ENCODE data around the gene PAXX. TPM values are rescaled to one million over a fixed set of nuclear protein-coding genes. Genes with fewer than 3 reads are reported as not detected.

PAXX gene
- total and polyA plus RNA-seq, 9 donors, result 1.1 to 48.9 (median 37.5) TPM

GRCh38 chr9:136949817-136950655, 42.2 kb upstream of the PAXX start:
- WGBS, 3 donors, result 1 to 2% (median 1%) methylated on average over 42 to 63 of the region's 63 CpGs
- TF ChIP-seq CTCF (IDR thresholded peaks at IDR 0.05) (peak in 1 of 3 donors; percentile 30), EP300 (IDR thresholded peaks at IDR 0.05) (no peak), POLR2A (IDR thresholded peaks at IDR 0.05) (peak; percentile 22)
- H3K9me3 ChIP-seq, result no peaks in the 10 kb centered on the region
- intact Hi-C loops (cut with DNase I), result loop anchor here in 1 of 4 donors (5.0 to 10.0 kb wide), 2 partner anchors 82 to 105 kb away; partner anchors contain the start of genes AJM1, FUT7 and PHPT1
- H3K4me3 ChIP-seq, result peak overlapping the region; percentile 44
- no peaks in the 10 kb centered on the region for H3K27me3 ChIP-seq
- DNase-seq, result peak; percentile 91 to 96 (median 94)
- peaks cover 7% of the 10 kb centered on the region for H3K4me1 ChIP-seq (ENCODE audit: insufficient read depth)
- H3K27ac ChIP-seq, result peak overlapping the region; percentile 4 to 62
- no peaks in the 10 kb centered on the region for H3K36me3 ChIP-seq

DNA sequence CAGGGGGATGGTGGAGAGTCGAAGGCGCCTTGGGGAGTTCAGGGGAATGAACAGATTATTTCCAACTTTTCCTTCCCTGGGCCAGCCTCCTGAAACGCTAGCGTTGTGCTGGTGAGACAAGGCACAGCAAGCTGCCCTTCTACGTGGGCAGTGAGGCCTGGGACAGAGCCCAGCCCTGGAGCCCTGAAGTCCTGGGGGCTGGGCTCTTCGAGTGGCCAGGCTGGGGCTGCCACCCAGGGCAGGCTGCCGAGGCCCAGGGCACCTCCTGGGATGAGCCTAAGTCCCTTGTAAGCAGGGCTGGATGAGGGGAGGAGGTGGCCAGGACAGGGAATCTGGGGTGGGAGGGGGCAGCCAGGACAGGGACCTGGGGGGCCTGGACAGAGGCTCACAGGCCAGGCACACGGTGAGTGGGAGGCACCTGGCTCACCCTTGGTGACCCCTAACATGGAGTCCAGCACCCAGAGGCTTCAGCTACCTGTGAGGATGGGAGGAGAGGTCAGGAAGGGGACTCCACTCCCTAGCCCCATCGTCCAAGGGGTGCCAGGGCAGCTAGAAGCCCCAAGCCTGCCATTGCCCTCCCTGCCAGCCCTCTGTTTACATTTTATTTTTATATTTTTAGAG, 41.5 kb upstream of the PAXX start:
- DNase-seq, result peak in 2 of 5 donors; percentile 17 to 32
- Histone ChIP-seq H3K9me3 (no peaks in the 10 kb centered on the region), H3K27ac (peak overlapping the region in 1 of 2 donors; percentile 4), H3K4me3 (no peak overlapping the region), H3K4me1 (ENCODE audit: insufficient read depth) (peaks cover 7% of the 10 kb centered on the region), H3K36me3 (no peaks in the 10 kb centered on the region), H3K27me3 (no peaks in the 10 kb centered on the region)
- intact Hi-C loops (cut with DNase I), result loop anchor here in 1 of 4 donors (5.0 kb wide), 1 partner anchor 82 kb away; the partner anchor contains the start of gene FUT7
- TF ChIP-seq CTCF (IDR thresholded peaks at IDR 0.05) (no peak), EP300 (IDR thresholded peaks at IDR 0.05) (no peak), POLR2A (IDR thresholded peaks at IDR 0.05) (no peak)
- WGBS, 3 donors, result 32 to 45% (median 38%) methylated on average over 9 of the region's 9 CpGs

GRCh38 chr9:136951541-136952320, 40.5 kb upstream of the PAXX start, which contains the start of gene LCN12:
LCN12 (plus strand) TSS chr9:136952273; CDS start chr9:136952328, 55 bp downstream.
- WGBS, 3 donors, result 35 to 55% (median 47%) methylated on average over 13 to 14 of the region's 14 CpGs
- Histone ChIP-seq H3K27ac (peak within 1 kb of the TSS in 1 of 2 donors; percentile 77), H3K27me3 (no peaks in the 10 kb centered on the region), H3K36me3 (no peaks in the 10 kb centered on the region), H3K9me3 (no peaks in the 10 kb centered on the region), H3K4me1 (ENCODE audit: insufficient read depth) (peaks cover 7% of the 10 kb centered on the region), H3K4me3 (no peak within 1 kb of the TSS)
- peak in 2 of 5 donors; percentile 52 to 56 for DNase-seq
- intact Hi-C loops (cut with DNase I), result loop anchor here in 1 of 4 donors (5.0 kb wide), 1 partner anchor 81 kb away; the partner anchor contains the start of gene FUT7
- TF ChIP-seq EP300 (IDR thresholded peaks at IDR 0.05), result no peak
- TF ChIP-seq POLR2A (IDR thresholded peaks at IDR 0.05), result no peak
- TF ChIP-seq CTCF (IDR thresholded peaks at IDR 0.05), result no peak
